ENCODE measurements around the gene SF1. TPM values are rescaled to one million over a fixed set of nuclear protein-coding genes. Genes with fewer than 3 reads are reported as not detected.

The SF1 gene
- total RNA-seq, 2 donors from 2014 or later: 331 to 399 TPM

DNA sequence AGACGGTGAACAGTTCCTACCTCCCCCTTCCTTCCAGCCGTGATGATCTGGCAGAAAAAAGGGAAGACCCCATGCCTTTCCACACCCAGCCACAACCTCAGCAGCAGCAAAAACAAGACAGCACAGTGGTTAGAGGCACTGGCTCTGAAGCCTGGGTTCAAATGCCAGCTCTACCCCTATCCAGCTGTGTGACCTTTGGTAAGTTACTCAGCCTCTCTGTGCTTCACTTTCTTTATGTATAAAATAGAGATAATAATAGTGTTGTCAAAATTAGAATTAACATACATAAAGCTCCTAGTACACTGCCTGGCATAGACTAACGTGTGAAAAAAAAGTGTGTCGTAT, 59.6 kb downstream of the SF1 start:
- Mint-ChIP-seq H3K4me3 (no peak overlapping the region), H3K9me3 (no peaks in the 10 kb centered on the region), H3K4me1 (no peaks in the 10 kb centered on the region), H3K36me3 (ENCODE audit: low read depth) (no peaks in the 10 kb centered on the region), H3K27ac (no peak overlapping the region), H3K27me3 (ENCODE audit: insufficient read depth) (peaks cover 91% of the 10 kb centered on the region)
- TF ChIP-seq, protein P1, sequence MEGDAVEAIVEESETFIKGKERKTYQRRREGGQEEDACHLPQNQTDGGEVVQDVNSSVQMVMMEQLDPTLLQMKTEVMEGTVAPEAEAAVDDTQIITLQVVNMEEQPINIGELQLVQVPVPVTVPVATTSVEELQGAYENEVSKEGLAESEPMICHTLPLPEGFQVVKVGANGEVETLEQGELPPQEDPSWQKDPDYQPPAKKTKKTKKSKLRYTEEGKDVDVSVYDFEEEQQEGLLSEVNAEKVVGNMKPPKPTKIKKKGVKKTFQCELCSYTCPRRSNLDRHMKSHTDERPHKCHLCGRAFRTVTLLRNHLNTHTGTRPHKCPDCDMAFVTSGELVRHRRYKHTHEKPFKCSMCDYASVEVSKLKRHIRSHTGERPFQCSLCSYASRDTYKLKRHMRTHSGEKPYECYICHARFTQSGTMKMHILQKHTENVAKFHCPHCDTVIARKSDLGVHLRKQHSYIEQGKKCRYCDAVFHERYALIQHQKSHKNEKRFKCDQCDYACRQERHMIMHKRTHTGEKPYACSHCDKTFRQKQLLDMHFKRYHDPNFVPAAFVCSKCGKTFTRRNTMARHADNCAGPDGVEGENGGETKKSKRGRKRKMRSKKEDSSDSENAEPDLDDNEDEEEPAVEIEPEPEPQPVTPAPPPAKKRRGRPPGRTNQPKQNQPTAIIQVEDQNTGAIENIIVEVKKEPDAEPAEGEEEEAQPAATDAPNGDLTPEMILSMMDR (conservative IDR thresholded peaks at IDR 0.05): no peak
- H3K27me3 ChIP-seq (ENCODE audit: control insufficient read depth, insufficient read depth, low read length, poor library complexity, severe bottlenecking): peaks cover 89% of the 10 kb centered on the region
- no peak overlapping the region for H3K9ac ChIP-seq (ENCODE audit: extremely low read depth, low read length, poor library complexity, severe bottlenecking)
- H3K4me1 ChIP-seq (ENCODE audit: control insufficient read depth, insufficient read depth, low read length): no peaks in the 10 kb centered on the region
- H3K36me3 ChIP-seq (ENCODE audit: control insufficient read depth, insufficient read depth, low read length): no peaks in the 10 kb centered on the region
- H3K4me3 ChIP-seq (ENCODE audit: low read length): no peak overlapping the region
- DNase-seq: no peak
- WGBS, 2 experiments (ENCODE audit: insufficient coverage in 1 of 2, insufficient read length in 1 of 2): 79% methylated on average over 4 of the region's 4 CpGs; no CpG with 5 or more reads in 1 of the 2 experiments
- no peaks in the 10 kb centered on the region for H3K9me3 ChIP-seq (ENCODE audit: control insufficient read depth, low read length)
- H3K27ac ChIP-seq (ENCODE audit: low read depth, low read length): no peak overlapping the region

DNA sequence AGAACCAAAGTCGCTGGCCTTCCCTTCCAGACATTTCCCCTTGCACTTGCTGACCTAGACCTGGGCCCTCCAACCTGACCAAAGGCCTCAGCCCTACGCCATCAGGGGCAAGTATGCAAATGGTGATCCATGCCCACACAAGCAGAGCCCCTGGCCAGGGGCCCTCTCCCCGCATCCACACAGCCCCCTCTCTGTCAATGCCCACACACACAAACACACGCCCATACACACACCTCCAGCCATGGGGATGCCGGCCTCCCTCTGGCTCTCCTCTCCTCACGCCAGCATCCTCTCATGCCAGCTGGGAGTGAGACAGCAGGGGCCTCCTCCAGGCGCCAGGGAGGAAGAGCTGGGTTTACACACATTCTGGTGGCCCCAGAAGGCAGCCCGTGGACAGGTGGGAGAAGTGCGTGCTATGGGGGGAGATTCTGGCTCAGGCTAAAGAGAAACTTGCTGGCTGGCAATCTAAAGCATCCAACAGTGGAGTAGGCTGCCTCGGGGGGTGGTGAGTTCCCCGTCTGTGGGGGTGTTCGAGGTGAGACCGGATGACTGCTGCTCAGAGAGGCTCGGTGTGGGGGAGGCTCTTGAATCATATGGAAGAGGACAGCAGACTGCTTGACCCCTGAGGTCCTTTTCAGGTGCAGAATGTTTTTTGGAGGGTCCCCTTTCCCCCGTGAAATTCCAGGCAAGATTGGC, 60.1 kb downstream of the SF1 start:
- Mint-ChIP-seq H3K4me1 (no peaks in the 10 kb centered on the region), H3K27ac (no peak overlapping the region), H3K4me3 (no peak overlapping the region), H3K9me3 (no peaks in the 10 kb centered on the region), H3K27me3 (ENCODE audit: insufficient read depth) (peaks cover 93% of the 10 kb centered on the region), H3K36me3 (ENCODE audit: low read depth) (no peaks in the 10 kb centered on the region)
- H3K9ac ChIP-seq (ENCODE audit: extremely low read depth, low read length, poor library complexity, severe bottlenecking): no peak overlapping the region
- no peaks in the 10 kb centered on the region for H3K36me3 ChIP-seq (ENCODE audit: control insufficient read depth, insufficient read depth, low read length)
- no peak for DNase-seq
- no peaks in the 10 kb centered on the region for H3K4me1 ChIP-seq (ENCODE audit: control insufficient read depth, insufficient read depth, low read length)
- H3K27ac ChIP-seq (ENCODE audit: low read depth, low read length): no peak overlapping the region
- 90% methylated on average over 8 to 15 of the region's 15 CpGs for WGBS, 2 experiments (ENCODE audit: insufficient coverage in 1 of 2, insufficient read length in 1 of 2)
- TF ChIP-seq, protein P1 (conservative IDR thresholded peaks at IDR 0.05): no peak
- peaks cover 94% of the 10 kb centered on the region for H3K27me3 ChIP-seq (ENCODE audit: control insufficient read depth, insufficient read depth, low read length, poor library complexity, severe bottlenecking)
- no peak overlapping the region for H3K4me3 ChIP-seq (ENCODE audit: low read length)
- no peaks in the 10 kb centered on the region for H3K9me3 ChIP-seq (ENCODE audit: control insufficient read depth, low read length)

DNA sequence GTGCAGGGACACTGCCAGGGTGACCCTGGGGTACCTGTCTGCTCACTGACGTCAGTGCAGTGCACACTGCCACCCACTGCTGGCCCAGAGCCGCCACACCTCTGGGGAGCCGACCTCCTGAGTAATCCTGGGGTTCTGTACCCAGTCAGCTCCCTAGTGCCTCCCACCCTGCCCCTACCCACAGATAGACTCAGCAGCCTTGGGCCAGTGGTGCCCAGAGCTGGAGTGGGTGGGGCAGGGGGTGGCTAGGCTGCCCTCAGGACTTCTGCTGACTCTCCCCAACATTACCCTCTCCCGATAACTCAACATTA, 61.1 kb downstream of the SF1 start:
- 77 to 80% methylated on average over 1 to 4 of the region's 4 CpGs for WGBS, 2 experiments (ENCODE audit: insufficient coverage in 1 of 2, insufficient read length in 1 of 2)
- H3K4me3 Mint-ChIP-seq: no peak overlapping the region
- Histone ChIP-seq H3K4me3 (ENCODE audit: low read length) (no peak overlapping the region), H3K27ac (ENCODE audit: low read depth, low read length) (no peak overlapping the region), H3K9me3 (ENCODE audit: control insufficient read depth, low read length) (no peaks in the 10 kb centered on the region), H3K9ac (ENCODE audit: extremely low read depth, low read length, poor library complexity, severe bottlenecking) (no peak overlapping the region), H3K4me1 (ENCODE audit: control insufficient read depth, insufficient read depth, low read length) (no peaks in the 10 kb centered on the region), H3K36me3 (ENCODE audit: control insufficient read depth, insufficient read depth, low read length) (no peaks in the 10 kb centered on the region), H3K27me3 (ENCODE audit: control insufficient read depth, insufficient read depth, low read length, poor library complexity, severe bottlenecking) (peaks cover 99% of the 10 kb centered on the region)
- H3K27ac Mint-ChIP-seq: no peak overlapping the region
- TF ChIP-seq, protein P1 (conservative IDR thresholded peaks at IDR 0.05): no peak
- H3K27me3 Mint-ChIP-seq (ENCODE audit: insufficient read depth): peaks cover 95% of the 10 kb centered on the region
- H3K36me3 Mint-ChIP-seq (ENCODE audit: low read depth): no peaks in the 10 kb centered on the region
- H3K4me1 Mint-ChIP-seq: no peaks in the 10 kb centered on the region
- DNase-seq: peak; percentile 41
- H3K9me3 Mint-ChIP-seq: no peaks in the 10 kb centered on the region

Data from endodermal cell (in vitro differentiated cells).